Keratinocyte (primary cell): ENCODE results near the gene SNX8. TPM values are rescaled to one million over a fixed set of nuclear protein-coding genes. Genes with fewer than 3 reads are reported as not detected.
"Not testable (repeated sequence)": the region's sequence is repeated elsewhere in the genome, so short reads cannot be mapped to it uniquely, and the experiment has no call there.

Experiments
- DNase-seq: peaks from one replicate; pipeline ENCODE4 v3.0.0-alpha.2; 2011; ENCODE audit warnings: low read depth, missing footprints, low spot score
- FAIRE-seq: peaks from 2 replicates; lab custom pipeline; 2011; peaks lifted over from hg19 to GRCh38; lab: Jason Lieb, UNC
- H2AFZ ChIP-seq: 2 replicates; pipeline ENCODE4 v1.6.0; 2012; ENCODE audit warnings: low read length, control low read depth, inconsistent platforms; ENCODE audit not compliant: control insufficient read depth
- H3K27ac ChIP-seq: 2 replicates; pipeline ENCODE4 v1.5.1; 2011; ENCODE audit warnings: low read length; ENCODE audit not compliant: control insufficient read depth, insufficient read depth
- H3K27me3 ChIP-seq: 3 replicates; pipeline ENCODE4 v1.6.0; 2011; ENCODE audit warnings: low read length; ENCODE audit not compliant: control insufficient read depth, insufficient read depth; ENCODE audit errors: extremely low read depth
- H3K36me3 ChIP-seq, 2 experiments: 2 replicates in 1 of 2; 3 replicates in 1 of 2; pipeline ENCODE4 v1.5.1; 2011; ENCODE audit warnings: low read length in 2 of 2, mild to moderate bottlenecking in 1 of 2; ENCODE audit not compliant: control insufficient read depth in 2 of 2, insufficient read depth in 2 of 2; ENCODE audit errors: extremely low read depth in 1 of 2
- H3K4me1 ChIP-seq: 3 replicates; pipeline ENCODE4 v1.5.1; 2011; ENCODE audit warnings: low read length; ENCODE audit not compliant: control insufficient read depth, insufficient read depth; ENCODE audit errors: extremely low read depth
- H3K4me2 ChIP-seq: 3 replicates; pipeline ENCODE4 v1.6.0; 2011; ENCODE audit warnings: low read depth, low read length; ENCODE audit not compliant: control insufficient read depth, insufficient read depth; ENCODE audit errors: extremely low read depth
- H3K4me3 ChIP-seq, 3 experiments: fragments of 200-600 bp in 1 of 3; sonication (generic) in 1 of 3; 2 replicates in 2 of 3; 3 replicates in 1 of 3; pipeline ENCODE4 v1.5.1; 2011 to 2016; ENCODE audit warnings: low read length in 3 of 3, mild to moderate bottlenecking in 3 of 3, control low read depth in 2 of 3, inconsistent platforms in 1 of 3, low read depth in 1 of 3, mixed read lengths in 1 of 3, mixed run types in 1 of 3, moderate library complexity in 1 of 3; ENCODE audit not compliant: control insufficient read depth in 2 of 3, insufficient read depth in 2 of 3; ENCODE audit errors: extremely low read depth in 1 of 3
- H3K79me2 ChIP-seq: 2 replicates; pipeline ENCODE4 v1.6.0; 2012; ENCODE audit warnings: low read length; ENCODE audit not compliant: control insufficient read depth, insufficient read depth
- H3K9ac ChIP-seq: 3 replicates; pipeline ENCODE4 v1.6.0; 2011; ENCODE audit warnings: low read length; ENCODE audit not compliant: control insufficient read depth, insufficient read depth; ENCODE audit errors: extremely low read depth
- H3K9me1 ChIP-seq: 3 replicates; pipeline ENCODE4 v1.6.0; 2011; ENCODE audit warnings: low read length; ENCODE audit not compliant: control insufficient read depth, insufficient read depth; ENCODE audit errors: extremely low read depth
- H3K9me3 ChIP-seq: 2 replicates; pipeline ENCODE4 v1.5.1; 2012; ENCODE audit warnings: low read depth, low read length; ENCODE audit not compliant: control insufficient read depth
- H4K20me1 ChIP-seq: 3 replicates; pipeline ENCODE4 v1.6.0; 2011; ENCODE audit warnings: low read length; ENCODE audit not compliant: control insufficient read depth, insufficient read depth; ENCODE audit errors: extremely low read depth
- CTCF ChIP-seq, 3 experiments: IDR thresholded peaks in 1 of 3; conservative IDR thresholded peaks in 1 of 3; optimal IDR thresholded peaks in 1 of 3; 2 replicates in 2 of 3; 3 replicates in 1 of 3; pipeline versions ENCODE3 to v1.5.1; 2011; ENCODE audit warnings: low read length in 3 of 3, mild to moderate bottlenecking in 3 of 3, moderate library complexity in 2 of 3, control low read depth in 1 of 3, inconsistent platforms in 1 of 3; ENCODE audit not compliant: insufficient read depth in 2 of 3; ENCODE audit errors: extremely low read depth in 1 of 3
- EZH2 ChIP-seq: IDR thresholded peaks from one replicate; pipeline ENCODE4 v1.6.1; 2012; ENCODE audit warnings: inconsistent platforms, mild to moderate bottlenecking, low read length, moderate library complexity
- dilution Hi-C: fragments of 300-500 bp; cut with MboI; formaldehyde crosslinking; loops from one replicate; pipeline ENCODE4 v1.7.0; 2020; ENCODE audit warnings: low sequenced_read_pairs; ENCODE audit not compliant: extremely low pct_ligation_motif_present
- polyA plus RNA-seq, 5 experiments: library from polyadenylated mRNA; depleted of rRNA in 3 of 5; stranded (reverse) in 3 of 5; stranded (forward) in 1 of 5; unstranded in 1 of 5; fragments of >200 nt; gene quantifications; 1 replicate in 1 of 5; 2 replicates in 3 of 5; 3 replicates in 1 of 5; pipeline versions ENCODE4 v1.2.1 to v1.2.3, GENCODE V29; 2011 to 2012; ENCODE audit warnings: missing spikeins in 2 of 5, low read depth in 1 of 5, low replicate concordance in 1 of 5

The SNX8 gene
- polyA plus RNA-seq, 1 donor (not counting 4 experiments of a cell fraction or from before 2014, with no cell fraction given), result 24.2 TPM

- H3K9me1 ChIP-seq, result no peaks in the 10 kb centered on the region
- H3K27me3 ChIP-seq, result no peaks in the 10 kb centered on the region
- no peak for TF ChIP-seq CTCF (optimal IDR thresholded peaks at IDR 0.05 in 1 of 3, IDR thresholded peaks at IDR 0.05 in 1 of 3, conservative IDR thresholded peaks at IDR 0.05 in 1 of 3; ENCODE audit: extremely low read depth in 1 of 3, insufficient read depth in 2 of 3, low read length in 3 of 3)
- TF ChIP-seq EZH2, result no peak
- H3K36me3 ChIP-seq, result no peaks in the 10 kb centered on the region
- DNase-seq (no peak), FAIRE-seq (no peak)
- no peak overlapping the region for H2AFZ ChIP-seq
- H3K9ac ChIP-seq, result no peak overlapping the region
- H3K4me2 ChIP-seq, result no peak overlapping the region
- H4K20me1 ChIP-seq, result no peaks in the 10 kb centered on the region
- H3K9me3 ChIP-seq, result no peaks in the 10 kb centered on the region
- dilution Hi-C loops, result no loop called here
- H3K79me2 ChIP-seq, result peaks cover 3% of the 10 kb centered on the region
- no peak overlapping the region for H3K27ac ChIP-seq
- H3K4me3 ChIP-seq, result no peak overlapping the region
- peaks cover 2% of the 10 kb centered on the region for H3K4me1 ChIP-seq
Measured at GRCh38 chr7:2316578-2316977, 2.3 kb upstream of the SNX8 start.

GRCh38 chr7:2315787-2316186, 1.5 kb upstream of the SNX8 start:
- Histone ChIP-seq H3K4me3 (no peak overlapping the region), H3K27ac (no peak overlapping the region), H3K36me3 (no peaks in the 10 kb centered on the region), H3K9me1 (no peaks in the 10 kb centered on the region), H2AFZ (no peak overlapping the region), H3K4me2 (no peak overlapping the region), H3K4me1 (no peaks in the 10 kb centered on the region), H4K20me1 (no peaks in the 10 kb centered on the region), H3K9ac (no peak overlapping the region), H3K9me3 (no peaks in the 10 kb centered on the region), H3K27me3 (no peaks in the 10 kb centered on the region), H3K79me2 (peaks cover 3% of the 10 kb centered on the region)
- no peak for FAIRE-seq
- TF ChIP-seq CTCF (optimal IDR thresholded peaks at IDR 0.05 in 1 of 3, IDR thresholded peaks at IDR 0.05 in 1 of 3, conservative IDR thresholded peaks at IDR 0.05 in 1 of 3; ENCODE audit: extremely low read depth in 1 of 3, insufficient read depth in 2 of 3, low read length in 3 of 3) (no peak), EZH2 (no peak)
- dilution Hi-C loops, result no loop called here
- DNase-seq, result no peak

GRCh38 chr7:2314956-2315530, 802 bp upstream of the SNX8 start:
- not testable (repeated sequence) for H2AFZ ChIP-seq, H3K9ac ChIP-seq, FAIRE-seq

More at GRCh38 chr7:2314956-2315530, 802 bp upstream of the SNX8 start:
- H3K9me3 ChIP-seq, H3K9me1 ChIP-seq, DNase-seq, H3K4me1 ChIP-seq, dilution Hi-C loops, H4K20me1 ChIP-seq, H3K36me3 ChIP-seq, H3K27me3 ChIP-seq, H3K79me2 ChIP-seq, H3K27ac ChIP-seq: not testable (repeated sequence)
- Histone ChIP-seq H3K4me2 (peak overlapping the region; percentile 67), H3K4me3 (peak overlapping the region in 1 of 3 experiments; percentile 53)
